T-helper 22 cell (primary cell): Measurements from ENCODE around the gene HPS3.
"Not testable (repeated sequence)": the region's sequence is repeated elsewhere in the genome, so short reads cannot be mapped to it uniquely, and the experiment has no call there.

Experiments
- DNase-seq: peaks from one replicate; pipeline ENCODE4 v3.0.0-alpha.2; 2020; ENCODE audit warnings: low read depth

HPS3 gene, protein sequence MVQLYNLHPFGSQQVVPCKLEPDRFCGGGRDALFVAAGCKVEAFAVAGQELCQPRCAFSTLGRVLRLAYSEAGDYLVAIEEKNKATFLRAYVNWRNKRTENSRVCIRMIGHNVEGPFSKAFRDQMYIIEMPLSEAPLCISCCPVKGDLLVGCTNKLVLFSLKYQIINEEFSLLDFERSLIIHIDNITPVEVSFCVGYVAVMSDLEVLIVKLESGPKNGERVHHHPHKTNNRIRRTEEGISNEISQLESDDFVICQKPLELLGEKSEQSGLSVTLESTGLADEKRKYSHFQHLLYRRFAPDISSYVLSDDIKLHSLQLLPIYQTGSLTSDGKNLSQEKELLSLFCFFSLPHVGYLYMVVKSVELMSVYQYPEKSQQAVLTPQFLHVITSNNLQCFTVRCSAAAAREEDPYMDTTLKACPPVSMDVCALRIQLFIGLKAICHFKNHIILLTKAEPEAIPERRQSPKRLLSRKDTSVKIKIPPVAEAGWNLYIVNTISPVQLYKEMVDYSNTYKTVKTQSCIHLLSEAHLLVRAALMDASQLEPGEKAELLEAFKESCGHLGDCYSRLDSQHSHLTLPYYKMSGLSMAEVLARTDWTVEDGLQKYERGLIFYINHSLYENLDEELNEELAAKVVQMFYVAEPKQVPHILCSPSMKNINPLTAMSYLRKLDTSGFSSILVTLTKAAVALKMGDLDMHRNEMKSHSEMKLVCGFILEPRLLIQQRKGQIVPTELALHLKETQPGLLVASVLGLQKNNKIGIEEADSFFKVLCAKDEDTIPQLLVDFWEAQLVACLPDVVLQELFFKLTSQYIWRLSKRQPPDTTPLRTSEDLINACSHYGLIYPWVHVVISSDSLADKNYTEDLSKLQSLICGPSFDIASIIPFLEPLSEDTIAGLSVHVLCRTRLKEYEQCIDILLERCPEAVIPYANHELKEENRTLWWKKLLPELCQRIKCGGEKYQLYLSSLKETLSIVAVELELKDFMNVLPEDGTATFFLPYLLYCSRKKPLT

GRCh38 chr3:149129326-149130205 lies at the start of gene HPS3:
Gene HPS3, plus strand, starts transcription at chr3:149129638. Its CDS starts 86 bp downstream, at chr3:149129724.
- DNase-seq, result peak; percentile 72

- DNase-seq, result no peak
Observed at GRCh38 chr3:149080011-149080698, 49.3 kb upstream of the HPS3 start.

DNA sequence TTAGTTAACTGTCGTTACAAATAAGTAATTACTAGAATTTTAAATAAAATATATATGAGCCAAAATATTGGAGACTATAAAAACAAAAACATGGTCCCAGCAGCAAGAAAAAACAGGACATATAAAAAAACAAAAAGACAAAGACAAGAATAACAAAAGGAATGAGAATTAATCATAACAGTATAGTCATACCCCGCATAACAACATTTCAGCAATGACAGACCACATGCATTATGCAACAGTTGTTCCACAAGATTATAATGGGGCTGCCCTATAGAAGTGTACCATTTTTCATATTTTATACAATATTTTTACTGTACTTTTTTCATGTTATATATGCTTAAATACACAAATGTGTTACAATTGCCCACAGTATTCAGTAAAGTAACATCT lies 48.7 kb upstream of the HPS3 start:
- DNase-seq, result no peak

- DNase-seq, result no peak
Observed at GRCh38 chr3:149081772-149082171, 47.7 kb upstream of the HPS3 start.

DNA sequence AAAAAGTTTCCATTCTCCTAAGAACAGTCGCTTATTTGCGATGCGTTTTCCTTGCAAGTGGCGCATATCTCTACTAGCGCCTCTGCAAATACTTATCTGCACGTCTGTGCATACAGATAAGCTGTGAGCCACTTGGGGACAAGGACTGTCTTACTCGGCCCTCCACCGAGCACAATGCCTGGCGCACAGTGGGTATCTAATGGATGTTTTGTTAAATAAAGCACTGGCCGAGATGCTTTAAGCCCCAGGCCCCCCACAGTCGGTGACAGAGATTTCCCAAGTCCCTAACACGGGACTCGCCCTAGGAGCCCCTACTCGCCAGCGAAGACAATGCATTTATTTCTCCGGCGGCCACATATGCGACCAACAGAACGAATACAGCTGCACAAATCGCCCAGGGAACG lies 43.6 kb upstream of the HPS3 start:
- no peak for DNase-seq

DNA sequence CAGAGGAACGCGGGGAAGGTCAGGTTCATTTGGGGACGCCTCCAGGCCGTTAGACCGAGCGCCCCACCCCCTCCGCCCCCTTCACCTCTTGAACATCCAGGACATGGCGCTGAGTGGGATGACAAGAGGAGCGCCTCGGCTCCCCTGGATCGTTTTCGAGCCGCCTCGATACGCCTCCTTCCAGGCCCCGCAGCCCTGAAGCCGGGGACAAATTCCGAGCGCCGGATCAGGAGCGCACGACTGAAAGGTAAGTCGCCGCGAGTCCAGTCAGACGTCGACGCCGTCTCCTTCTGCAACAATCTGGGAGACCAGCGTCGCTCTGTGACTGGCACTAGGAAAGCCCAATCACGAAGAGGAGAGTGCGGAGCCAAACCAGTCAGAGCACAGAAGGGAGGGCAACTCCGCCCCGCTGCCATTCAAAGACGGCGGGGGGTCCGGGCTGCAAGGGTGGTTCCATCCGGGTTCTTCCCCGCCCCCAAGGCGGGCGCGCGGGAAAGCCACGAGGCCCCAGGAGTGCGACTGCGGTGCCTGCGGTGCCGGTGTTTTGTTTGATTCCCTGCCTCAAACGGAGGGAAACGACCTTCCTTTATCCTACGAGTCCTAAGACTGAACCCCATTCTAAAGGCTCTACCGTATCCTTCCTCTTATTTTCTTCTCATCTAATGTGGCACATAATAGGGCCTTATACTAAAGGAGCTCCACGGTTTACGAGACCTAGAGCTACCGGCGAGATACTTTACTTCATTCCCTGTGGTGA lies 43.0 kb upstream of the HPS3 start, which contains the start of gene HLTF:
HLTF (minus strand) TSS at position 302 of the 757 bp plus-strand sequence; CDS start at position 105, 197 bp downstream.
- peak; percentile 86 for DNase-seq

DNA sequence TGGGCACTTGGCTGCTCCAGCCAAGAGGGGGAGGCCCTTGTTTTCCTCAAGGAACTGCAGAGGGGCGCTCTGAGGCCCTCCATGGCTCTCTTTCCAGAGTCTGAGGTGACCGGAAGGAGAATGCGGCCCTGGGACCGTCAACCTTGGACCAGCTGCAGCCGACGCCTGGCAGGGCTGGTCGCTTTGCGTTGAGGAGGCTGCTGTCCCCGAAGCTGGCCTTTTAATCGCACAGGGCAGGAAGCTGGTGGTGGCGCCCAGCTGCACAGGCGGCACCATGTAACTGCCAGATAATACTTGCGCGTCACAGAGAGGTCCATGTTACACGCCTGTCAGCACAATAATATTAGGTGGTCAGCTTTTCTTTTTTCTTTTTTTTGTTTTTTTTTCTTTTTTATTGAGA lies 42.2 kb upstream of the HPS3 start:
- DNase-seq, result no peak

DNA sequence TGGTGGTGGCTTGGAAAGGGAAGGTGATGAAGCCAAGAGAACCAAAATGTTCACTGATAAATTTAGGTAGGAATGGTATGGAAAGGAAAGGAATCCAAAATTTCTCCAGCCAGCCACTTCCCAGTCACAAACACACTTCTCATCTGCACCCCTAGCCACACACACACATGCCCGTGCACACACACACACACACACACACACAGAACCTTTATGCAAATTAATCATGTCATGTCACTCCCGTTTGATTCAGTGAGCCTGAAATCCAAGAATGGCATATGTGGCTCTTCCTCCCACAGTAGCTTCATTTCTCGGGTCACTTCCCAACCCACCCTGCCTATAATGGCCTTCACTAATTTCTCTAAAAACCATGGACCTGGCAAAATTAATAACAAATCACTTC lies 40.0 kb upstream of the HPS3 start:
- DNase-seq, result no peak

- DNase-seq, result no peak
Observed at GRCh38 chr3:149090461-149090860, 39.0 kb upstream of the HPS3 start.

DNA sequence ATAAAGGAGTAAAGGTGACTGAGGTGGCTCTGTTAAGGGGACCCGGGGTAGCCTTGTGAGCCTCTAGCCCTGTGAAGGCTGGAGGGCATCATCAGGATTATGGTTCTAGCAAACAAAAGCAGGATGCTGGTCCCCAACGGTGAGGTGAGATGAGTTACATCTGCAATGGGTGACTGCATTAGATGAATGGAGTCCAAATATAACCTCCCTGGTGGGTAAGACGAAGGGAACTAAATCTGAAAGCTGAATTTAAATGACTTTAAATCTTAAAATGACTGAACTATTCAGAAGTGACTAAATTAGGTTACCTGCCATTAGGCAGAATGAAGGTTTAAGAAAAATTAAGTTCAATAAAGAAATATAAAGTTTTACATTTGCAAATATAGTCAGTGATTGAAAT lies 38.5 kb upstream of the HPS3 start:
- no peak for DNase-seq

DNA sequence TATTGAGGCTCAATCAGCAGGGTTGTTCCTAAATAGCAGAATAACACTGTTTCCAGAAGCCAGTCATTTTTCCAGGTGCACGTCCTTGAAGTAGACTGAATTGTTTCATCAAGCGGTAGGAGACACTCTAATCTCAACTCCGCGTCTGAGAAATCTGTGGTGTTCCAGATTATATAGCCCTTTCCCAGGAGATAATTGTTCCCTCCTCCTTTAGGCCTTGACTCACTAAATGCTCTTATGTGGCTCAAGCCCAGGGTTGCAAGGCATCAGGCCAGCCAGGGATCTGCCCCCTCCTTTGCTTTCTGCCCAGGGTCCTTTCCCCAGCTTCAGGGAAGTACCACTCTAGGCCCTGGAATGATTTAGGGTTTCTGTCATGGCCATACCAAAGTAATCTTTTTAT lies 37.5 kb upstream of the HPS3 start:
- no peak for DNase-seq

GRCh38 chr3:149095487-149095886 lies 34.0 kb upstream of the HPS3 start:
- no peak for DNase-seq

DNA sequence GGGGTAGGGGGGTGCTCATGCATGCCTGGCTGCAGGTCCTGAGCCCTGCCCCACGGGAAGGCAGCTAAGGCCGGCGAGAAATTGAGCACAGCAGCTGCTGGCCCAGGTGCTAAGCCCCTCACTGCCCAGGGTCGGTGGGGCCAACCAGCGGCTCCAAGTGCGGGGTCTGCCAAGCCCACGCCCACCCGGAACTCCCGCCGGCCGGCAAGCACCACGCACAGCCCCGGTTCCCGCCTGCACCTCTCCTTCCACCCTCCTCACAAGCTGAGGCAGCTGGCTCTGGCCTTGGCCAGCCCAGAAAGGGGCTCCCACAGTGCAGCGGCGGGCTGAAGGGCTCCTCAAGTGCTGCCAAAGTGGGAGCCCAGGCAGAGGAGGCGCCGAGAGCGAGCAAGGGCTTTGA lies 31.5 kb upstream of the HPS3 start:
- DNase-seq, result not testable (repeated sequence)

- no peak for DNase-seq
Observed at GRCh38 chr3:149101154-149101553, 28.3 kb upstream of the HPS3 start.

- no peak for DNase-seq
Observed at GRCh38 chr3:149101641-149102040, 27.8 kb upstream of the HPS3 start.

DNA sequence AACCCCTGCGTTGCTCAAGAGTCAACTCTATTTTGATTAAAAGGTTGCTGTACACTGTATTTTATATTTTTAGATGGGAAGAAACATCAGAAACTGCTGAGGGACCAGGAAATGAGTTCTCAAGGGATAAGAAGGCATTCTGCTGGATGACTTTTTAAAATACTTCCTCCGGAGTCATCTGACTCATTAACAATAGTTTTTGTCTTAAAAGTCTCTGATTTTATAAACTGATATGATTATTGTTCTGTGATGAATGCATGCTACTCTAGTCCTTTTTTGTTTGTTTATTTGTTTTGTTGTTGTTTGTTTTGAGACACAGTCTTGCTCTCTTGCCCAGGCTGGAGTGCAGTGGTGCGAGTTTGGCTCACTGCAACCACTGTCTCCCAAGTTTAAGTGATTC lies 25.0 kb upstream of the HPS3 start:
- DNase-seq, result no peak

GRCh38 chr3:149114458-149114857 lies 15.0 kb upstream of the HPS3 start:
- no peak for DNase-seq

DNA sequence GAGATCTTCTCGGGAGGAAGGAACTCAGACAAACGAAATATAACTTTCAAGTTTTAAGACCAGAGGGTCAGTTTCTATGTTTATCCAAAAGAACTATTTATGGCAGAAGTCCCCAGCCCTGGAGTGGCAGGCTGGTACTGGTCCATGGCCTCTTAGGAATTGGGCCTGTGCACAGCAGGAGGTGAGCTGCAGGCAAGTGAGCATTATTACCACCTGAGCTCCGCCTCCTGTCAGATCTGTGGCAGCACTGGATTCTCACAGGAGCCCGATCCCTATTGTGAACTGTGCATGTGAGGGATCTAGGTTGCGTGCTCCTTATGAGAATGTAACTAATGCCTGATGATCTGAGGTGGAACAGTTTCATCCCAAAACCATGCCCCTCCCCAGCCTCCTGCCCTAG lies 14.3 kb upstream of the HPS3 start:
- DNase-seq, result no peak

DNA sequence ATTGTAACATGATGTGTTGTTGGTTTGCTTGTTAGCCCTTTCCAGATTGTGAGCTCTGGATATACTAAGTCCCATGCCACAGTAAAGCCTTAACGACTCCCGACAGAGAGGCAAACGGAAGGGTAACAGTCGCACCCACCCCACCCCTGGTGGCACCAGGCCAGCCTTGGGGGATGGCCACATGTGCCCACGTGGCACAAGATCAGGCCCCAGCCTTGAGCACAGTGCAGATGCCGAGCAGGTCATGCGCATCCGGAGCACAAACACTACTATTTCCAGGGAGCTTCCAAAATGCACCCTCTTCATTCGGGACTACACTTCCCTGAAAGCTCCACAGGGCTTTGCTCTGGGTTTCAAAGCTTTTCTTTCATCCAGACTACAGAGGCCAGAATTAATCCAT lies 10.7 kb upstream of the HPS3 start:
- no peak for DNase-seq

GRCh38 chr3:149119466-149119865 lies 10.0 kb upstream of the HPS3 start:
- no peak for DNase-seq
